ENCODE data around the gene PRDX6.

Gene PRDX6

DNA sequence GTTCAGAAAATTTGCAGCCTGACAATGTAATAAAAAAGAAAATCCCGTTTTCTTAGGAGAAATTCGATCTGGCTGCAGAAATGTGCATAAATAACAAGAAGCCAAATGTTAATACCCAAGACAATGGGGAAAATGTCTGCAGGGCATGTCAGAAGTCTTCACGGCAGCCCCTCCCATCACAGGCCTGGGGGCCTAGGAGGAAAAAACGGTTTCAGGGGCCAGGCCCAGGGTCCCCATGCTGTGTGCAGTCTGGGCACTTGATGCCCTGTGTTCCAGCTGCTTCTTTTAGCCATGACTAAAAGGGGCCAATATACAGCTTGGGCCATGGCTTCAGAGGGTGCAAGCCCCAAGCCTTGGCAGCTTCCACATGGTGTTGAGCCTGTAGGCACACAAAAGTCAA is 6.5 kb upstream of the PRDX6 start:
- TF ChIP-seq CTCF (conservative IDR thresholded peaks at IDR 0.05), result no peak
- no peak overlapping the region for H3K27ac ChIP-seq

DNA sequence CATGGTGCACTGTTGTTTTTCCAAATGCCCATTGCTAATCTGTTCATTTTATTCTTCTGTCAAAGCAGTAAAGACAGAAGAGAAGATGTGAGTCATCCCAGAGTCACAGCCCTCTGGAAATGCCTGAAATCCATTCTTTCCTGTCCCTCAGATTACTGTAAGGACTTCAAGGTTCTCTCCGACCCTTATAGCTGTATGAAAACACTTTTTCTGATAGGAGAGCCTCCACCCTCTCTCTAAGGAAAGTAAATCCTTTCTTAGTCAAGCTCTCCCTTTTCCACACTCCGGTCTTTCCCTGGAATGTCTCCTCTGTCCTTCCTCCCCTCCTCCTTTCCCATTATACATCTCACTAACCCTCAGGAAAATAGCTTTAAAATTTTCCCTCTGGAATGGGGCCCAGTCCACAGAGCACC is 3.5 kb upstream of the PRDX6 start:
- peak overlapping the region; percentile 93 for H3K27ac ChIP-seq
- TF ChIP-seq CTCF (conservative IDR thresholded peaks at IDR 0.05), result no peak

DNA sequence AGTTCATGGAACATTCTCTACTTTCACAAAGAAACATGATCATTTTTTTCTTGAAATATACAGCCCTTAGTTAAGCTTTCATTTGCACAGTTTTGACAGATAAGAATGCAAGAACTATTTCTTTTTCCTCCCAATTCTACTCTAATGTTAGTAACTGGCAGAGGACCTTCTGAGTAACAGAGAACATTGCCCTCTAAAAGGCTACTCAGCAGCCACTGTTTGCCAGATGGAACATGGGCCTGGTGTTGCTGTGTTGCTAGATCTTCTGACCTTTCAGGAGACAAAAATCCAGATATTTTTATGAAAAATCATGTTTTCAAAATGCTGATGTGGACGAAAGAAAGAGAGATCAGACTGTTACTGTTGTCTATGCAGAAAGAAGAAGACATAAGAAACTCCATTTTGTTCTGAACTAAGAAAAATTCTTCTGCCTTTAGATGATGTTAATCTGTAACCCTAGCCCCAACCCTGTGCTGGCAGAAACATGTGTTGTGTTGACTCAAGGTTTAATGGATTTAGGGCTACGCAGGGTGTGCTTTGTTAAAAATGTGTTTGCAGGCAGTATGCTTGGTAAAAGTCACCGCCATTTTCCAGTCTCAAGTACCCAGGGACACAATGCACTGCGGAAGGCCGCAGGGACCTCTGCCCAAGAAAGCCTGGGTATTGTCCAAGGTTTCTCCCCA is 2.9 kb upstream of the PRDX6 start:
- H3K27ac ChIP-seq, result peak overlapping the region; percentile 93
- TF ChIP-seq CTCF (conservative IDR thresholded peaks at IDR 0.05), result no peak

DNA sequence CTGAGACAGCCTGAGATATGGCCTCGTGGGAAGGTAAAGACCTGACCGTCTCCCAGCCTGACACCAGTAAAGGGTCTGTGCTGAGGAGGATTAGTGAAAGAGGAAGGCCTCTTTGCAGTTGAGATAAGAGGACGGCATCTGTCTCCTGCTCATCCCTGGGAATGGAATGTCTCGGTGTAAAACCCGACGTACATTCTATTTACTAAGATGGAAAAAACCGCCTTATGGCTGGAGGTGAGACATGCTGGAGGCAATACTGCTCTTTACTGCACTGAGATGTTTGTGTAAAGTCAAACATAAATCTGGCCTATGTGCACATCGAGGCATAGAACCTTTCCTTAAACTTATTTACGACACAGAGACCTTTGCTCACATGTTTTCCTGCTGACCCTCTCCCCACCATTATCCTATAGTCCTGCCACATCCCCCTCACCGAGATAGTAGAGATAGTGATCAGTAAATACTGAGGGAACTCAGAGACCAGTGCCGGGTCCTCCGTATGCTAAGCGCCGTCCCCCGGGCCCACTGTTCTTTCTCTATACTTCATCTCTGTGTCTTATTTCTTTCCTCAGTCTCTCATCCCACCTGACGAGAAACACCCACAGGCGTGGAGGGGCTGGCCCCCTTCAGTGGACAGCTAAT is 2.2 kb upstream of the PRDX6 start:
- H3K27ac ChIP-seq, result peak overlapping the region; percentile 93

DNA sequence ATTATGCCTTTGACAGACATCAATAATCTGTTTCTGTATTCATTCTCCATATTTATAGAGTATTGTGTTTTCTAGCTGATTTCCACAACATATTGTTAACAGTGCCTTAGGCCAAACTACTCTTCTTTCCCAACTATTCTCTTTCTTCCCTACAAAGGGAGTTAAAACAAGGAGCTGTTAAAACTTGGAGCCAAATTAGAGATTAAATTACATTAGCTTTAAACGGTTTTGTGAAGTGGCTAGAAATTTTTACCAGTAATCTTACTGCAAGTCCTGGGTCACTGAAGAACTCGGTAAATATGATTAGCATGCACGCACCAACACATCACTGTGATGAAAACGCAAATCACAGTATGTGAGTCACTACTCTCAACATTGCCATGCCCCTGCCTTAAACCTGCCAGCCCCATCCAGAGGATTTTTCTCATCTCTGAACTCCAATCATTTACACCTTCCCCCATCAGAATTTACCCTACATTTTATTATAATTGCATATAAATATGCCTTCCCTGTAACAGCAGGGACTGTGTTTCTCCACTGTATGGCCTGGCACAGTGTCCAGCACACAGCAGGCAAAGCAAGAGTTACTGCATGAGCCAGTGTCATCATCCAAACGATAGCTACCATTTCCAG is 1.5 kb upstream of the PRDX6 start:
- H3K27ac ChIP-seq, result peak overlapping the region; percentile 93
- no peak for TF ChIP-seq CTCF (conservative IDR thresholded peaks at IDR 0.05)

DNA sequence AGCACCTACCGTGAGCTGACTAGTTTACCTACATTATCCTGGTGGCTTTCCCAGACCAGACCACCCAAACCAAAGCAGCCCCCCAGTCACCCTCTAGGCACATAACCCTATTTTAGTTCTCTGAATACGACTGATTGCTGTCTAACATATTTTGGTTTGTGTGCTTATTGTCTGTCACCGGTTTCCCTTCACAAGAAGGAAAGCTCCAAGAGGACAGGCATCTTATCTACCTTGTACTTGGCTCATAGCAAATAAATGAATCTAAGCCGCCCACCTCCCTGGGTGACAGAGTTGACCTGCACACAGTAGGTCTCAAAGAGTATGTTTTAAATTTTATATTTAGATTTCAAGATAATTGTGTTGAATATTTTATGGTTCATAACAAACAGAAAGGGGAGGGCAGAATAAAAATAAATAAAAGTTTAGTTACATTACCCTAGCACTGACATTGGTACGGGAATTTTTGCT is 904 bp upstream of the PRDX6 start:
- H3K27ac ChIP-seq, result peak overlapping the region; percentile 93
- TF ChIP-seq CTCF (conservative IDR thresholded peaks at IDR 0.05), result no peak

DNA sequence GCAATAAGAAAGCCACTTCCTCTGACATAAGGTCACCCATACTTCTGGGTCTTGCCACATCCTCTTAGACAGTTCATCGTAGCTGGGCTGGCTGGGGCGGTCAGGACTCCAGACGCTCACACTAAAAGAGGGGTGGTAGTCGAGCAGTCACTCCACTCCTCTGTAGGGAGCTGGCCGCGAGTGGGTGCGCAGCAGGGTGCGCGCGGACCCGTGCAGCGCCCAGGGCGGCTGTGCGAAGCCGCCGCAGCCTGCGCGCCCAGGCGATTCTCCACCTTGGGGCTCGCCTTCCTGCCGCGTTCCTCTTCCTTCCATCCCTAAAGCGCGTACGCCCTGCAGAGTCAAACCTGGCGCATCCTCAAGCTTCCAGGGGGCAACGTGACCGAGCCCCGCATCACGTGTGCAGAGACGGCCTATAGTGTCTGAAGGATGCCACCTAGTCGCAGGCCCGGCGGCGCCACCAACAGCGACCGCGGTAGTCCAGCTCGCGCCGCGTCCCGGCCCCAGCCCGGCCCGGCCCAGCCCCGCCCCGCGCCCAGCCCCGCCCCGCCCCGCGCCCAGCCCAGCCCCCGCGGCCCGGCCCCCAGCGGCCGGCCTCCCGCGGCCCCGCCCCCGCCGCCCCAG is 360 bp upstream of the PRDX6 start:
- peak overlapping the region; percentile 93 for H3K27ac ChIP-seq
- no peak for TF ChIP-seq CTCF (conservative IDR thresholded peaks at IDR 0.05)
